SU-DHL-6 (cell line): ENCODE results near the gene DAPK3.

Experiments
- CTCF ChIP-seq: fragments of 200-600 bp; sonication (generic); IDR thresholded peaks from one replicate; pipeline ENCODE4 v1.5.1; 2017; ENCODE audit warnings: antibody characterized with exemption, mild to moderate bottlenecking, low read length, moderate library complexity; ENCODE audit not compliant: insufficient read depth, poor library complexity, severe bottlenecking
- EZH2phosphoT487 ChIP-seq: fragments of 200-600 bp; sonication (generic), shearing (Covaris generic); conservative IDR thresholded peaks from 2 replicates; pipeline ENCODE4 v1.6.1; 2018; ENCODE audit warnings: mild to moderate bottlenecking, antibody characterized with exemption, low read length, moderate library complexity, mixed read lengths

GRCh38 chr19:3949997-3950859, 20.7 kb downstream of the DAPK3 start:
- TF ChIP-seq CTCF (no peak), EZH2phosphoT487 (no peak)
